Keratinocyte (primary cell): ENCODE measurements around the gene FANCC.

Experiments used
- CTCF ChIP-seq, 3 experiments: IDR thresholded peaks in 1 of 3; conservative IDR thresholded peaks in 1 of 3; optimal IDR thresholded peaks in 1 of 3; 2 replicates in 2 of 3; 3 replicates in 1 of 3; pipeline versions ENCODE3 to v1.5.1; 2011; ENCODE audit warnings: low read length in 3 of 3, mild to moderate bottlenecking in 3 of 3, moderate library complexity in 2 of 3, control low read depth in 1 of 3, inconsistent platforms in 1 of 3; ENCODE audit not compliant: insufficient read depth in 2 of 3; ENCODE audit errors: extremely low read depth in 1 of 3
- EZH2 ChIP-seq: IDR thresholded peaks from one replicate; pipeline ENCODE4 v1.6.1; 2012; ENCODE audit warnings: inconsistent platforms, mild to moderate bottlenecking, low read length, moderate library complexity

- TF ChIP-seq CTCF (optimal IDR thresholded peaks at IDR 0.05 in 1 of 3, IDR thresholded peaks at IDR 0.05 in 1 of 3, conservative IDR thresholded peaks at IDR 0.05 in 1 of 3; ENCODE audit: extremely low read depth in 1 of 3, insufficient read depth in 2 of 3, low read length in 3 of 3) (no peak), EZH2 (no peak)
Measured at GRCh38 chr9:95058121-95058785, 259.3 kb downstream of the FANCC start.
